ENCODE data around the gene GIPC3.
A peak's percentile ranks its signal among the peaks of the same experiment; 100 is the strongest.

Gene GIPC3

GRCh38 chr19:3612901-3613741 is 27.8 kb downstream of the GIPC3 start:
- no peak overlapping the region for H3K4me3 ChIP-seq (ENCODE audit: control insufficient read depth, low read depth, low read length)
- no peak for TF ChIP-seq CTCF (IDR thresholded peaks at IDR 0.05; ENCODE audit: control insufficient read depth, insufficient read depth, low read depth, low read length, missing control alignments)
- DNase-seq (ENCODE audit: low read depth), result no peak

DNA sequence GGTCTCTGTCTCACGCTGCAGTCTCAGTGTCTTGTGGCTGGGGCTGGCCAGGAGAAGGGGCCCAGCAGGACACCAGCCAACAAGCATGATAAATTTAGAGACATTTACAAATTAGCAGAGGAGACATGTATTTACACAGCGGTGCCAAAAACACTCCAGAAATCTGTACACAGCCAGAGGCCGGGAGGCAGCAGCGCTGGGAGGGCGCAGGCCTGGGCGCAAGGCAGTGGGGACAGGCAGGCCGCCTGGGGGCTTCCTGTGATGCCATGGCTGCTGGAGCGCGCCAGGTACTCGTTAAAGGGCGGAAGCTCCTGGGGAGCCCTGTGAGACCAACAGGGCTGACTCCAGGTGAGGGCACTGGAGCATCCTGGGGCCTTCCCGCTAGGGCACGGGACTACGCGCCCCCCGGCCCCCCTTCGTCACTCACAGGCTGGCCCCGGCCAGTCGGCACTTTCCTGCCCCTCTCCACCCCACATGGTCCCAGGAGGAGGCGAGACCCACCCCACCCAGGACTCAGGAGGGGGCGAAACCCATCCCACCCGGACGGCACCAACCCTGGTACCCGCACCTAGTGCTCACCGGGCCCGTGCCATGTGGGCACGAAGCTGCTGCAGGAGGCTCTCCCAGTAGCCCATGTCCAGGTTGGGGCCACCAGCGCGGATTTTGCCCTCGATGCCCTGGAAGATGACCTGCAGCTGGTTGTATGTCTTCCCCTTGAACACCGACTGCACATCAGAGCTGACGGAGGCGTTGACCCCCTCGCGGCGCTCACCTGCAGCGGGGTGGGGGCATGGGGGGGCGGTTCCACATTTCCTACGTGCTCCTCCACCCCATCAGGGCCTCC is 28.8 kb downstream of the GIPC3 start:
- H3K4me3 ChIP-seq (ENCODE audit: control insufficient read depth, low read depth, low read length), result no peak overlapping the region
- TF ChIP-seq CTCF (IDR thresholded peaks at IDR 0.05; ENCODE audit: control insufficient read depth, insufficient read depth, low read depth, low read length, missing control alignments), result no peak
- DNase-seq (ENCODE audit: low read depth), result no peak

- TF ChIP-seq CTCF (IDR thresholded peaks at IDR 0.05; ENCODE audit: control insufficient read depth, insufficient read depth, low read depth, low read length, missing control alignments), result no peak
- DNase-seq (ENCODE audit: low read depth), result no peak
- H3K4me3 ChIP-seq (ENCODE audit: control insufficient read depth, low read depth, low read length), result no peak overlapping the region
These were observed 29.7 kb downstream of the GIPC3 start for GRCh38 chr19:3614858-3615505.

DNA sequence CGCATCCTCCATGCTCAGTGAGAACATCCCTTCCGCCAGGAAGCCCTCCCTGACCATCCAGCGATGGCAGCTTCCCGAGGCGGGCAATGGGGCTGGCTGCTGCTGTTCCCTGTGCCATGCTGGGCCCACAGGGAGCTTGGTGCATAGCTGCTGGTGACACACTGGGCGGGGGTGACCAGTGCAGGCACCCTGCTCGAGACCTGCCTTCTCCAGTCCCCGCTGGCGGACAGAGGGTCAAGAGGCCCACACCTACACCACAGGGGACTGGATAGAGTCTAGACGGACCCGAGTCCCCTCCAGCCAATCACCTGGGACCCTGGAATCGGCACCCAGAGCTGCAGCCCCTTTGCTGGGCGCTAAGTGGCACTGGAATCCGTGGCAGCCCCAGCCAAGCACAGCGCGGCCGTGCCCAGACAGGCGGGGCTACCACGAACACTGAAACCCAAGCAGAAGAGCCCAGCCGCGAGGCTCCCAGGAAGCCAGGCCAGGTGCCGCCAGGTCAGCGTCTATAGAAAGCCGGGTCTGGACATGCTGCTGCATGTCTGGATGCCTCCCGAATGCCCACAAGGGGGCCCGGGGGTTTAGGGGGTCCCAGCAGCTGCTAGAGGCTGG is 30.4 kb downstream of the GIPC3 start:
- TF ChIP-seq CTCF (IDR thresholded peaks at IDR 0.05; ENCODE audit: control insufficient read depth, insufficient read depth, low read depth, low read length, missing control alignments), result no peak
- no peak overlapping the region for H3K4me3 ChIP-seq (ENCODE audit: control insufficient read depth, low read depth, low read length)
- DNase-seq (ENCODE audit: low read depth), result no peak

DNA sequence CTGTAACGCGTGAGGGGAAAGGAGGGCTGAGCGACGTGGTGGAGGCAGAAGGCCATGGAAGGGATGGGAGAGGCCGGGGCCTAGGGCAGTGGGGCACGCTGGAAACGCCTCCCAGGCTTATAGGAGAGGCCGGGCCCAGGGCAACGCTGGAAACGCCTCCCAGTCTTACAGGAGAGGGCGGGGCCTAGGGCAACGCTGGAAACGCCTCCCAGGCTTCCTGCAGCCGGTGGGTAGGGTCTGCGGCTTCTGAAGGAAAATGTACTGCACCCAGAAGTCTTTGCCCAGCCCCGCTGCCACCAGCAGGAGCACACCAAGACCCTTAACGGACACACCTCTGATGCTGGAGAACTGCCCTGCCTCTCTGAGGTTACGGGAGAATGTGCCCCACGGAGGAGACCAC is 32.2 kb downstream of the GIPC3 start:
- H3K4me3 ChIP-seq (ENCODE audit: control insufficient read depth, low read depth, low read length), result no peak overlapping the region
- no peak for DNase-seq (ENCODE audit: low read depth)
- no peak for TF ChIP-seq CTCF (IDR thresholded peaks at IDR 0.05; ENCODE audit: control insufficient read depth, insufficient read depth, low read depth, low read length, missing control alignments)

GRCh38 chr19:3618144-3618810 is 33.0 kb downstream of the GIPC3 start:
- no peak overlapping the region for H3K4me3 ChIP-seq (ENCODE audit: control insufficient read depth, low read depth, low read length)
- peak; percentile 96 for TF ChIP-seq CTCF (IDR thresholded peaks at IDR 0.05; ENCODE audit: control insufficient read depth, insufficient read depth, low read depth, low read length, missing control alignments)
- no peak for DNase-seq (ENCODE audit: low read depth)

Data from AG09309 (cell line).